Activated CD4-positive, alpha-beta memory T cell treated with anti-CD3 and anti-CD28 coated beads, Interleukin-2, amount 10 ng/mL, durations not matched to agents 7 days and 5 days (primary cell): ENCODE results near the gene GABRB2. TPM values are rescaled to one million over a fixed set of nuclear protein-coding genes. Genes with fewer than 3 reads are reported as not detected.

Source experiments
- CTCF ChIA-PET: fragments of 350-600 bp; sonication (Branson Sonifier 250); formaldehyde crosslinking; loops from one replicate; lab custom pipeline; 2021; ENCODE audit warnings: antibody characterized with exemption, inconsistent platforms; lab: Charles Lee
- POLR2A ChIA-PET: fragments of 350-600 bp; sonication (Branson Sonifier 250); formaldehyde crosslinking; loops from one replicate; lab custom pipeline; 2021; ENCODE audit warnings: antibody characterized with exemption; lab: Charles Lee
- DNase-seq: peaks from one replicate; pipeline ENCODE4 v3.0.0-alpha.2; 2020
- H3K27ac Mint-ChIP-seq: one replicate; pipeline ENCODE4 v1.8.0; 2021; ENCODE audit warnings: mild to moderate bottlenecking, mixed read lengths
- H3K27me3 Mint-ChIP-seq: one replicate; pipeline ENCODE4 v1.8.0; 2021; ENCODE audit warnings: mixed read lengths
- H3K36me3 Mint-ChIP-seq: one replicate; pipeline ENCODE4 v1.8.0; 2021; ENCODE audit warnings: low read depth, mixed read lengths
- H3K4me1 Mint-ChIP-seq: one replicate; pipeline ENCODE4 v1.8.0; 2021; ENCODE audit warnings: mixed read lengths
- H3K4me3 Mint-ChIP-seq: one replicate; pipeline ENCODE4 v1.8.0; 2021; ENCODE audit warnings: mild to moderate bottlenecking, mixed read lengths
- H3K9me3 Mint-ChIP-seq: one replicate; pipeline ENCODE4 v1.8.0; 2021; ENCODE audit warnings: mixed read lengths
- total RNA-seq, 2 experiments: library from RNA; stranded (reverse); gene quantifications; one replicate each; pipeline ENCODE4 v1.2.3, GENCODE V29; 2021

GABRB2 gene
- total RNA-seq, 2 experiments from 2014 or later, result not detected

DNA sequence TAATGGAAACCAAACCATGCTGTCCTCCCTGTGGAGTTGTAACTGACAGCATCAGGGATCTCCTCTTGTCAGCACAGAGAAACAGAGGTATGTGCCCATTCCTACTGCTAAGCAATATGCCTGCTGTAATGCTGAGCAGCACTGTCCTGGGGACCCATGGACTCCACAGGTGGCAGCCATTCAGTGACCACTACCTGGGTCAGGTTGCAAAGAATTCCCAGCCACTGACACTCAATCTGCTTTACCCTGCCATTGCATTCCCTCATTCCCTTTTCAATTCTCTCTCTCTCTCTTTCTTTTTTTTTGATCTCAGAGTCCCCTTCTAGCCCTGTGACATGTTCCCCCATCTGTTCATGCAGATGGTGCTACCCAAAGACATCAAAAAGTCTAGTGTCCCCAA, 104.1 kb downstream of the GABRB2 start:
- H3K27ac Mint-ChIP-seq, result no peak overlapping the region
- no peak overlapping the region for H3K4me3 Mint-ChIP-seq
- H3K9me3 Mint-ChIP-seq, result no peaks in the 10 kb centered on the region
- DNase-seq, result no peak
- CTCF ChIA-PET, result no interaction called here
- no peaks in the 10 kb centered on the region for H3K4me1 Mint-ChIP-seq
- no peaks in the 10 kb centered on the region for H3K36me3 Mint-ChIP-seq
- H3K27me3 Mint-ChIP-seq, result no peaks in the 10 kb centered on the region
- POLR2A ChIA-PET, result no interaction called here

DNA sequence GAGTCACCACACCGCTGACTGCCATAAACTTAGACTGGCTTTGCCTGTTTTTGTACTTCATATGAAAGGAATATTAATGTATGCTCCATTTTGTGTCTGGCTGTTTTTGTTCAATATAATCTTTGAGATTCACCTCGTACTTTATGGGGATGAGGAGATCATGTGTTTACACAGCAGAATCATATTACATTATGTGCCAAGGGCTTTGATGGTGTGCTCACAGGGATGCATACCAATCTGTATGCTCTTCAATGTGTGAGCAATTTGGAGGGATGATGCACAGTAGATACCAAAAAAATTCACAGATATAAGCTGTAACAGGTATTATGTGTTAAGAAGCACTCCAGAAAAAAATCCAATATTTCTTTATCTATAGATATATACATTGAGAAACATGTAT, 113.7 kb downstream of the GABRB2 start:
- Mint-ChIP-seq H3K27ac (no peak overlapping the region), H3K4me1 (no peaks in the 10 kb centered on the region), H3K9me3 (peaks cover 2% of the 10 kb centered on the region), H3K4me3 (no peak overlapping the region), H3K36me3 (no peaks in the 10 kb centered on the region), H3K27me3 (no peaks in the 10 kb centered on the region)
- DNase-seq, result no peak
- ChIA-PET POLR2A (no interaction called here), CTCF (no interaction called here)

DNA sequence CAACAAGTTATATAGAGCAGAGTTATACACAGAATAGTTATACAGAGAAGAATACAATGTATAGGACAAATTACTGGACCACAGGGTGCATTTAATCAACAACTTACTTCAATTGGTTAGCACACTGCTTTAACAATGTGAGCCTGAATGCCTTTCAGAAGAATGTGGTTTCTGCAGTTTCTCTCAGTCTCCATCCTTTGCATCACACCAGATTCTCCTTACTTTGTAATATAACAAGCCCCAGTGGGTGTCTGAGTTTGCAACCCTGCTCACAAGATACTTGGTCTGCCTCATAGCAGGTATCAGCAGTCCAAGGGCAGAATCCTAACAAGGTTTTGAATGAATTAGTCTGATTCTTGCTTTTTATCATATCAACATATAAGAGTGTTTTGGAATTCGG, 114.6 kb downstream of the GABRB2 start:
- Mint-ChIP-seq H3K27me3 (no peaks in the 10 kb centered on the region), H3K9me3 (peaks cover 2% of the 10 kb centered on the region), H3K4me3 (no peak overlapping the region), H3K4me1 (no peaks in the 10 kb centered on the region), H3K36me3 (no peaks in the 10 kb centered on the region), H3K27ac (no peak overlapping the region)
- CTCF ChIA-PET, result no interaction called here
- POLR2A ChIA-PET, result no interaction called here
- DNase-seq, result no peak

DNA sequence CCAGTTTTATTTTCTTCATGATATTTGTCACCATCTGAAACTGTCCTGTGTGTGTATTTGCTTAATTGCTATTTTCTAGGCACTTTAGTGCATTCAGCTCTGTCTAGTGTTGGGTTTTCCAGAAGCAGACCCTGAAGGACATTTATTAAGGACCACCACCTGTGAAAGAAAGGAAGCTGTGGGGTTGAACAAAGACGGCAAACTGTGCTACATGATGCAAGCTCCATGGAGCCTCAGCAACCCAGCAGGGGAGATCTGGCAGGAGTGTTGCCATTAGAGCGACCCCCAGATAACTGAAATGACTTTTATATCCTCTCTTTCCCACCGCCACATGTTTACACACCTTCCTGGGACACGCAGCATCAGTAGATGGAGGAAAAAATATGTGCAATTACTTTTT, 125.5 kb downstream of the GABRB2 start:
- H3K36me3 Mint-ChIP-seq, result no peaks in the 10 kb centered on the region
- H3K27ac Mint-ChIP-seq, result no peak overlapping the region
- no peak for DNase-seq
- no peaks in the 10 kb centered on the region for H3K4me1 Mint-ChIP-seq
- CTCF ChIA-PET, result no interaction called here
- POLR2A ChIA-PET, result no interaction called here
- no peak overlapping the region for H3K4me3 Mint-ChIP-seq
- H3K9me3 Mint-ChIP-seq, result no peaks in the 10 kb centered on the region
- no peaks in the 10 kb centered on the region for H3K27me3 Mint-ChIP-seq

DNA sequence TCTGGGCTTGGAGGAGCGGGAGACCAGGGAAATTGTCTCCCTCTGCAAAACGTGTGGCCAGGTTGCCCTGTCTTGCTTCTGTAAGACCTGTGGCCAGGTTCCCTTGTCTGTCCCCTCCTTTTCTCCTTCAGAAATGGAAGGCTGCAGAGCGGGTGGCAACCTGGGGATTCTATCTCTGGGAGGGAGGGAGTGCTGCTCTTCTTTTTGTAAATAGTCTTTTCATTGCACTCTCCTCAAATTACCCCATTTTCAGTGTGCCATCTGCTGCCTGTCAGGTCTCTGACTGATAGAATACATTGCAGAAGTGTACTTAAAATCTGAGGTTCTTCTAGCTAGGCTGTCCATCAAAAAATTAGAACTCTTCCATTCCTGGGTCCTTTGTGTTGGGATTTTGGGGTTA, 126.0 kb downstream of the GABRB2 start:
- no peaks in the 10 kb centered on the region for H3K4me1 Mint-ChIP-seq
- no peak for DNase-seq
- CTCF ChIA-PET, result no interaction called here
- H3K27ac Mint-ChIP-seq, result no peak overlapping the region
- H3K4me3 Mint-ChIP-seq, result no peak overlapping the region
- POLR2A ChIA-PET, result no interaction called here
- H3K27me3 Mint-ChIP-seq, result no peaks in the 10 kb centered on the region
- no peaks in the 10 kb centered on the region for H3K36me3 Mint-ChIP-seq
- H3K9me3 Mint-ChIP-seq, result no peaks in the 10 kb centered on the region

DNA sequence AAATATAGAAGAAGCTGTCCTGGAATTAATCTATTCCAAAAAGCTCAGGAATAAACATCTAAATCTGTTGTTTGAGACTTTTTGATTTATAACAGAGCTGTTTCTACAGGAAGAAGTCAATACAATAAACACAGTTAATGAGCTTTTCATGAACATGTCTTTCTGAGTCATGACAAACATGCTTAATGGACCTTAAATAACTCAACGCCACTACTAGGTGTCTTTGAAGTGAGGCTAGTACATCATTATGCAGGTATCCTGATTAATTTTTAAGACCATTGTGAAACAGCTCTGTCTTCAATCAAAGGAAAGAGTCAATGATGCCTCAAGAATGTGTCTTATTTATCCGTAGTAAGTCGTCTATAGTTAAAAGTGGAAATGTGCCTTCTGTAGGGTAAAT, 131.6 kb downstream of the GABRB2 start:
- no peaks in the 10 kb centered on the region for H3K27me3 Mint-ChIP-seq
- no peaks in the 10 kb centered on the region for H3K4me1 Mint-ChIP-seq
- H3K4me3 Mint-ChIP-seq, result no peak overlapping the region
- H3K9me3 Mint-ChIP-seq, result no peaks in the 10 kb centered on the region
- no peaks in the 10 kb centered on the region for H3K36me3 Mint-ChIP-seq
- no peak overlapping the region for H3K27ac Mint-ChIP-seq
- ChIA-PET POLR2A (no interaction called here), CTCF (no interaction called here)
- DNase-seq, result no peak

DNA sequence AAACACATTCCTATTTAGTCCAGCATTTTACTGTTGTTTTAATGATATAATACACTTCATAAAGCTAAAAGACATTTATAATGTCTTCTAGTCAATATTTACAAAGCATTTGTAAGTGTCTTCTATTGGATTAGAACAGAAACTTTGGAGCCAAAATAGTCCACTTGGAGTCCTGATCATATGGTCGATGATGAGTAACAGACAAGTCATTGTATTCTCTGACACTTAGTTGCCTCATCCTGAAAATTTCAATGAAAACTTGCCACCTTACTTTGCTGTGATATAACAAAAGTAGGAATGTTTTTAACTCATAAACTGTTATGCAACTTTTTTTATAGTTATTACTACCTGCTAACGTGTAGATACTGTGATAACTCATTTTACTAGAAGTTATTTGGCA, 132.5 kb downstream of the GABRB2 start:
- DNase-seq, result no peak
- H3K4me3 Mint-ChIP-seq, result no peak overlapping the region
- no peaks in the 10 kb centered on the region for H3K4me1 Mint-ChIP-seq
- no peaks in the 10 kb centered on the region for H3K9me3 Mint-ChIP-seq
- no peak overlapping the region for H3K27ac Mint-ChIP-seq
- H3K27me3 Mint-ChIP-seq, result no peaks in the 10 kb centered on the region
- POLR2A ChIA-PET, result no interaction called here
- CTCF ChIA-PET, result no interaction called here
- no peaks in the 10 kb centered on the region for H3K36me3 Mint-ChIP-seq

DNA sequence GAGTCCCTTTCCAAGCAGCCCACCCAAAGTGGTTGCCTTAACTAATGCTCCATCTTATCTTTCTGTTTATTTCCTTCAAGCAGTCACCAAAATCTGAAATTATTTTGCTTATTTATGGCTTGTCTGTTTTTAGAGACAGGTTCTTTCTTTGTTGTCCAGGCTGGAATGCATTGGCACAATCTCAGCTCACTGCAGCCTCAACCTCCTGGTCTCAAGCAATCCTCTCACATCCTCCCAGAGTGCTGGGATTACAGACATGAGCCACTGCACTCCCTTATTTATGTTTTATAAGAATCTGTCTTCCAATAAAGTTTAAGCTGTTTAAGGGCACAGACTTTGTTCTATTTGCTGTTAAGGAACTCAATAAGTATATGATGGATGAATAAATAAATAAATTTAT, 133.7 kb downstream of the GABRB2 start:
- POLR2A ChIA-PET, result no interaction called here
- H3K4me1 Mint-ChIP-seq, result no peaks in the 10 kb centered on the region
- no peak for DNase-seq
- no peaks in the 10 kb centered on the region for H3K9me3 Mint-ChIP-seq
- no peaks in the 10 kb centered on the region for H3K27me3 Mint-ChIP-seq
- no peak overlapping the region for H3K27ac Mint-ChIP-seq
- no peak overlapping the region for H3K4me3 Mint-ChIP-seq
- H3K36me3 Mint-ChIP-seq, result no peaks in the 10 kb centered on the region
- CTCF ChIA-PET, result no interaction called here

DNA sequence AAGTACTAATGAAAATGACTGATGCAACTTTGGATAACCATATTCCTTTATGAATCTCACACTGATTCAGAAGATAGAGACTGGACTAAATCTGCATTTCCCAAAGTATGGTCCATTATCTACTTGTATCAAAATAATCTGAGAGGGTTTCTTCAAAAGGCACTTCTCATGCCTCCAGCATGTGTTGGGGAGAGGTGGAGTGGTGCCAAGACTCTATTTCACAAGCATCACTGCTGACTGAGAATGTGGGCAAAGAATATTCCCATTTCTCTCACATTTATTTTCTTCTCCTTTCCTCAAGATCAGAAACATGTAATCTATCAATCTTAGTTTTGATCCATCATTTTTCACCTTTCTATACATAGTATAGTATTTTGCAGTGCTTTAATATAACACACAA, 135.4 kb downstream of the GABRB2 start:
- POLR2A ChIA-PET, result no interaction called here
- Mint-ChIP-seq H3K4me3 (no peak overlapping the region), H3K27me3 (no peaks in the 10 kb centered on the region), H3K27ac (no peak overlapping the region), H3K4me1 (no peaks in the 10 kb centered on the region), H3K36me3 (no peaks in the 10 kb centered on the region), H3K9me3 (no peaks in the 10 kb centered on the region)
- CTCF ChIA-PET, result no interaction called here
- no peak for DNase-seq

DNA sequence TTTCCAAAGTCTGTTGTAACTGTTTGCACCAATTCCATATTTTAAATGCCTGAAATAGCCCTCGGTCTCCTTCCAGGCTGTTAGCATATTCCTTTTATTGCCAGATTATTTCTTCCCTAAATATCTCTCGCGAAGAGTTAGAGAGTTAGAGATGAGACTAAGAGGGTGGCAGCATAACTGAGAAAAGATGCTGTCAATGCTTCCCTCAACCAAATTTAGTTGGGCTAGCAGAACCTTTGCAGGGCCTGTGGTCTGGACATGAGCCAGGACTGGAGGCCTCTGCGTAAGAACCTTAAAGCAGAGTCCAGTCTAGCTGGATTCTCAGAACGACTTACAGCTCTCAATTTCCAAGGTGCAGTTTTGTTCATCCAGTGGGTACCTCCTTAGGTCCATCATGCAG, 135.9 kb downstream of the GABRB2 start:
- Mint-ChIP-seq H3K9me3 (no peaks in the 10 kb centered on the region), H3K4me3 (no peak overlapping the region)

DNA sequence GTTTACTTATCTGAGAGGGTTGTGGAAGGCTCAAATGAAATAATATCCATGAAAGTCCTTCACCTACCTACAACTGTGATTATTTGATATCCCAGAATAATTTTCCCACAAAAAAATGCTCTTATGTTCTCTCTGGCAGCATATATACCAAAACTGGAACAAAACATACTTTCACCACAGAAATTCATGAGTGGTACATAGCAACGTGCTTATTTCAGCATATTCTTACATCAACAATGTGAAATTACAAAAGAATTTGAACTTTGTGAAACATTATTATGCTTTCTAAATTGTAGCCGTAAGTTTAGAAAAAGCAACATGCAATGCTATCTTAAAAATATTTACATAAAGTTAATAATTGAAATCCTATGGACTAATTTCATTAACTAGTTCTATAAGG, 137.1 kb downstream of the GABRB2 start:
- H3K4me1 Mint-ChIP-seq, result no peaks in the 10 kb centered on the region
- no peaks in the 10 kb centered on the region for H3K9me3 Mint-ChIP-seq
- no peaks in the 10 kb centered on the region for H3K36me3 Mint-ChIP-seq
- POLR2A ChIA-PET, result no interaction called here
- DNase-seq, result no peak
- CTCF ChIA-PET, result interaction anchor here (0.5 kb wide), 1 partner anchor 46 kb away, joined by 7 read pairs; no protein-coding TSS in a partner anchor
- no peak overlapping the region for H3K4me3 Mint-ChIP-seq
- no peak overlapping the region for H3K27ac Mint-ChIP-seq
- H3K27me3 Mint-ChIP-seq, result no peaks in the 10 kb centered on the region

More for the DNA sequence above, 135.9 kb downstream of the GABRB2 start:
- ChIA-PET POLR2A (no interaction called here), CTCF (no interaction called here)
- no peaks in the 10 kb centered on the region for H3K27me3 Mint-ChIP-seq
- H3K36me3 Mint-ChIP-seq, result no peaks in the 10 kb centered on the region
- DNase-seq, result no peak
- no peaks in the 10 kb centered on the region for H3K4me1 Mint-ChIP-seq
- H3K27ac Mint-ChIP-seq, result no peak overlapping the region

DNA sequence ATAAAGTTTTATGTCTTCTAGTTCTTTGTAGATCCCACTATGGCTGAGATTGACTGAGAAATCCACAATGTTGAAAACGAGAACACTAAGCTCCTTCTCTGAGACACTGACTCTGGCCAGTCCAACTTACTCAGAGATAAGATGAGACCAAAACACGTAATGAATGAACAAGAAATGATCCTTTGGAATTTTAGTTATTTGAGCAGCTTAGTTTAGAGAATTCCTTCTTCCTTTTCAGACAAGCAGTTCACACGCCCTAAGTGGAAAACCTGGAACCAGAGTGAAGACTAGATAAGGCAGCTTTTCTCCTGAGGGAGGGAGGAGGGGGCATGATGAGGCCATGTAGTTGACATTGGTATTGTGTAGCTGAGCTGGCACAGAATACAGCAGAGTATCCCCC, 139.6 kb downstream of the GABRB2 start:
- DNase-seq, result no peak
- Mint-ChIP-seq H3K36me3 (no peaks in the 10 kb centered on the region), H3K4me1 (no peaks in the 10 kb centered on the region), H3K27ac (no peak overlapping the region), H3K27me3 (no peaks in the 10 kb centered on the region), H3K9me3 (no peaks in the 10 kb centered on the region), H3K4me3 (no peak overlapping the region)
- CTCF ChIA-PET, result no interaction called here
- POLR2A ChIA-PET, result no interaction called here

DNA sequence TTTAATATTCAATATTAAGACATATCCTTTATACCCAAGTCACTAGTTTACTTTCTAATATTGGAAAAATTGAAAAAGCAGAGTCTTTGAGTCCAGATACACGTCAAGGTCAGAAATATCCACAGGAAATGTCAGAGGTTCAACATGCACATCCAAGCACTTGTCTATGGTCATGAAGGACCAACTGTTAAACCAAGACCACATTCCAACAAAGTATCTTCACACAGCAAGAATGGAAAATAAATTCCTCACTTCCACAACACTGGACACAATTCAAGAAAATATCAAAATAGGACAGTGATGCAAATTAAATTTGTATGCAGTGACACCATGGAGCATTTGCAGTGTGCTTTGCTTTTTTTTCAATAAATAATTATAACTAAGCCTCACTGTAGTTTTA, 142.5 kb downstream of the GABRB2 start:
- no peaks in the 10 kb centered on the region for H3K36me3 Mint-ChIP-seq
- H3K4me3 Mint-ChIP-seq, result no peak overlapping the region
- no peaks in the 10 kb centered on the region for H3K27me3 Mint-ChIP-seq
- no peaks in the 10 kb centered on the region for H3K9me3 Mint-ChIP-seq
- ChIA-PET POLR2A (no interaction called here), CTCF (no interaction called here)
- H3K27ac Mint-ChIP-seq, result no peak overlapping the region
- H3K4me1 Mint-ChIP-seq, result no peaks in the 10 kb centered on the region
- no peak for DNase-seq

DNA sequence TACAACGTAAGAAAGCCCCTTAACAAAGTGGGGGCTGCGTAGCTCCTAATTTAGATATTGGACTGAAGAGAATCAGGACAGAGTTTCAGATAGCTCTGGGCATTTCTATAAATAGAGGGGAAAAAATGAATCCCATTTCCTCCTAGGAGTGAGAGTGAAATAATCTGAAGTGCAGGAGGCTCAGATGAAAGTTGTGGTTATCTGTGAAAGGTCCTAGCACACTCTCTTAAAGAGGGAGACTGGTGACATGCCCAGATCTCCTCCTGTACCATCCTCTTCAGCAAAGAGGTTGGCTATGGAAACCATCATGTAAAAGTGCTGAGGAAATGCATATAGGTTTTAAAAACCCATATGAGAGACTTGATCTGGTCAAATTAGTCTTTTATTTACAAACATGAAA, 143.4 kb downstream of the GABRB2 start:
- no peaks in the 10 kb centered on the region for H3K4me1 Mint-ChIP-seq
- no peaks in the 10 kb centered on the region for H3K9me3 Mint-ChIP-seq
- H3K36me3 Mint-ChIP-seq, result no peaks in the 10 kb centered on the region
- no peak overlapping the region for H3K4me3 Mint-ChIP-seq
- no peak overlapping the region for H3K27ac Mint-ChIP-seq
- H3K27me3 Mint-ChIP-seq, result no peaks in the 10 kb centered on the region
- no peak for DNase-seq
- CTCF ChIA-PET, result no interaction called here
- POLR2A ChIA-PET, result no interaction called here

DNA sequence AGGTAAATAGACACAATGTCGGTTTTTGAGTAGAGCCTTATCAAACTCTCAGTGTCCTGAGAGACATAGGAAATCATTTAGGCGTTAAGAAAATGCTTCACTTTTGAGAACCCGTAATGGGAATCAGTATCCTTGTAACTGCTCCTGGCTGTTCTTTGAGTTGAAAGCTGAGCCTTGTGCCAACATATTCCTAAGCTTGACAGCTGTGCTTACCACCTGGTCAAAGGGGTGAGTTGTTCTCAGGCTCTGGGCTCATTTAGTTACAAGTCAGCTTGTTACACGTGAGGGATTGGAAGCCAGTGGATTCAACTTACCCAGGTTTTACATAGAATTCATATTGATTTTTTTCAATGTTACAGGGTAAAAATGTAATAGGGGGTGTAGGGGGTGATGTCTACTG, 145.9 kb downstream of the GABRB2 start:
- ChIA-PET POLR2A (no interaction called here), CTCF (no interaction called here)
- Mint-ChIP-seq H3K36me3 (no peaks in the 10 kb centered on the region), H3K9me3 (no peaks in the 10 kb centered on the region), H3K27me3 (no peaks in the 10 kb centered on the region), H3K4me3 (no peak overlapping the region), H3K27ac (no peak overlapping the region), H3K4me1 (no peaks in the 10 kb centered on the region)
- DNase-seq, result no peak
